Smooth muscle cell (in vitro differentiated cells): ENCODE measurements around the gene COL15A1. TPM values are rescaled to one million over a fixed set of nuclear protein-coding genes. Genes with fewer than 3 reads are reported as not detected.

Experiments
- DNase-seq: peaks from one replicate; lab custom pipeline; 2025; ENCODE audit not compliant: unreplicated experiment; lab: John Stamatoyannopoulos, UW
- H2AFZ ChIP-seq: fragments of 200-600 bp; sonication (generic); 2 replicates; pipeline ENCODE4 v1.6.0; 2016; ENCODE audit warnings: antibody characterized with exemption, low read depth, mild to moderate bottlenecking
- H3F3A ChIP-seq: fragments of 200-600 bp; sonication (generic); 2 replicates; pipeline ENCODE4 v1.6.0; 2017; ENCODE audit warnings: antibody characterized with exemption, low read depth
- H3K27ac ChIP-seq: fragments of 200-600 bp; sonication (generic); 2 replicates; pipeline ENCODE4 v1.5.1; 2016; ENCODE audit warnings: low read depth, mild to moderate bottlenecking
- H3K27me3 ChIP-seq: fragments of 200-600 bp; sonication (generic); 2 replicates; pipeline ENCODE4 v1.6.1; 2016; ENCODE audit warnings: low read depth, mild to moderate bottlenecking
- H3K36me3 ChIP-seq: fragments of 200-600 bp; sonication (generic); 2 replicates; pipeline ENCODE4 v1.5.1; 2016; ENCODE audit warnings: low read depth
- H3K4me1 ChIP-seq: fragments of 200-600 bp; sonication (generic); 2 replicates; pipeline ENCODE4 v1.5.1; 2016; ENCODE audit warnings: low read depth
- H3K4me2 ChIP-seq: fragments of 200-600 bp; sonication (generic); 2 replicates; pipeline ENCODE4 v1.6.0; 2016; ENCODE audit warnings: mild to moderate bottlenecking
- H3K4me3 ChIP-seq: fragments of 200-600 bp; sonication (generic); 2 replicates; pipeline ENCODE4 v1.5.1; 2016; ENCODE audit warnings: mild to moderate bottlenecking
- H3K79me2 ChIP-seq: fragments of 200-600 bp; sonication (generic); 2 replicates; pipeline ENCODE4 v1.6.0; 2016; ENCODE audit warnings: low read depth, mild to moderate bottlenecking
- H3K9ac ChIP-seq: fragments of 200-600 bp; sonication (generic); 2 replicates; pipeline ENCODE4 v1.6.0; 2016; ENCODE audit warnings: low read depth
- H3K9me3 ChIP-seq: fragments of 200-600 bp; sonication (generic); replicated peaks from 2 replicates; pipeline ENCODE4 v1.5.1; 2016; ENCODE audit warnings: low read depth
- H4K20me1 ChIP-seq: fragments of 200-600 bp; sonication (generic); 2 replicates; pipeline ENCODE4 v1.6.0; 2016; ENCODE audit warnings: low read depth
- CTCF ChIP-seq: fragments of 200-600 bp; sonication (generic); IDR thresholded peaks from 2 replicates; pipeline ENCODE4 v1.5.1; 2017; ENCODE audit warnings: borderline replicate concordance, mild to moderate bottlenecking, antibody characterized with exemption; ENCODE audit not compliant: insufficient read depth, poor library complexity, severe bottlenecking
- WGBS: methylation state at CpG from one replicate; pipeline ENCODE4 v1.1.7; 2016; ENCODE audit warnings: low lambda C conversion rate; 5-methylcytosine and 5-hydroxymethylcytosine counted together
- polyA plus RNA-seq: library from polyadenylated mRNA; unstranded; fragments of >200 nt; fragmentation: Nextera tagmentation; extraction: Ambion mirVana; gene quantifications from 2 replicates; pipeline ENCODE4 v1.2.1, GENCODE V29; 2016
- total RNA-seq: library from RNA; depleted of rRNA; stranded (reverse); fragments of >200 nt; gene quantifications from 2 replicates; pipeline ENCODE4 v1.2.3, GENCODE V29; 2014

COL15A1 gene
- total and polyA plus RNA-seq, 2 experiments from 2014 or later, result 222 to 293 TPM

- H3K79me2 ChIP-seq, result no peaks in the 10 kb centered on the region
- H3K27me3 ChIP-seq, result no peaks in the 10 kb centered on the region
- H3K4me1 ChIP-seq, result peaks cover 5% of the 10 kb centered on the region
- 92% methylated on average over 8 of the region's 8 CpGs for WGBS
- H3K36me3 ChIP-seq, result no peaks in the 10 kb centered on the region
- H3K27ac ChIP-seq, result peak overlapping the region; percentile 94
- no peak overlapping the region for H2AFZ ChIP-seq
- H3K4me2 ChIP-seq, result no peak overlapping the region
- DNase-seq, result no peak
- TF ChIP-seq CTCF, result no peak
- H3K9ac ChIP-seq, result peak overlapping the region; percentile 84
- H3K4me3 ChIP-seq, result no peak overlapping the region
- peaks cover 22% of the 10 kb centered on the region for H3F3A ChIP-seq
- no peaks in the 10 kb centered on the region for H4K20me1 ChIP-seq
- H3K9me3 ChIP-seq, result no peaks in the 10 kb centered on the region
These were observed 77.2 kb downstream of the COL15A1 start for GRCh38 chr9:99020786-99021436.

GRCh38 chr9:99021512-99021911 is 77.8 kb downstream of the COL15A1 start:
- H3F3A ChIP-seq, result peaks cover 22% of the 10 kb centered on the region
- TF ChIP-seq CTCF, result no peak
- no peaks in the 10 kb centered on the region for H3K36me3 ChIP-seq
- no peaks in the 10 kb centered on the region for H3K79me2 ChIP-seq
- H3K4me1 ChIP-seq, result peaks cover 5% of the 10 kb centered on the region
- no peak overlapping the region for H3K4me2 ChIP-seq
- no peaks in the 10 kb centered on the region for H3K9me3 ChIP-seq
- no peaks in the 10 kb centered on the region for H3K27me3 ChIP-seq
- no peak for DNase-seq
- WGBS, result 94% methylated on average over 3 of the region's 3 CpGs
- no peak overlapping the region for H3K9ac ChIP-seq
- H2AFZ ChIP-seq, result no peak overlapping the region
- no peak overlapping the region for H3K4me3 ChIP-seq
- no peak overlapping the region for H3K27ac ChIP-seq
- H4K20me1 ChIP-seq, result no peaks in the 10 kb centered on the region

- Histone ChIP-seq H3K79me2 (no peaks in the 10 kb centered on the region), H3K27ac (no peak overlapping the region), H2AFZ (no peak overlapping the region), H3K27me3 (no peaks in the 10 kb centered on the region), H3K4me3 (no peak overlapping the region), H3K9me3 (no peaks in the 10 kb centered on the region), H3F3A (peaks cover 20% of the 10 kb centered on the region), H3K4me2 (no peak overlapping the region), H4K20me1 (no peaks in the 10 kb centered on the region), H3K4me1 (peaks cover 5% of the 10 kb centered on the region), H3K9ac (no peak overlapping the region), H3K36me3 (no peaks in the 10 kb centered on the region)
- DNase-seq, result no peak
- no peak for TF ChIP-seq CTCF
- WGBS, result 77% methylated on average over 8 of the region's 8 CpGs
These were observed 79.5 kb downstream of the COL15A1 start for GRCh38 chr9:99023231-99023630.

GRCh38 chr9:99023831-99024230 is 80.1 kb downstream of the COL15A1 start:
- no peak for DNase-seq

More at GRCh38 chr9:99023831-99024230, 80.1 kb downstream of the COL15A1 start:
- no peak overlapping the region for H3K9ac ChIP-seq
- H3K27me3 ChIP-seq, result no peaks in the 10 kb centered on the region
- H3K9me3 ChIP-seq, result no peaks in the 10 kb centered on the region
- no peaks in the 10 kb centered on the region for H4K20me1 ChIP-seq
- H3K36me3 ChIP-seq, result no peaks in the 10 kb centered on the region
- H3K4me1 ChIP-seq, result peaks cover 6% of the 10 kb centered on the region
- H3K27ac ChIP-seq, result no peak overlapping the region
- no peaks in the 10 kb centered on the region for H3K79me2 ChIP-seq
- peaks cover 20% of the 10 kb centered on the region for H3F3A ChIP-seq
- no peak overlapping the region for H3K4me3 ChIP-seq
- TF ChIP-seq CTCF, result no peak
- H2AFZ ChIP-seq, result no peak overlapping the region
- 77% methylated on average over 1 of the region's 1 CpG for WGBS
- H3K4me2 ChIP-seq, result no peak overlapping the region
